Epithelial cell of prostate (primary cell): ENCODE measurements around the gene DDT.
"Not testable (repeated sequence)": the region's sequence is repeated elsewhere in the genome, so short reads cannot be mapped to it uniquely, and the experiment has no call there.

Source experiments
- DNase-seq: peaks from one replicate; pipeline ENCODE4 v3.0.0-alpha.2; 2011; ENCODE audit warnings: low read depth, low spot score
- H3K27ac ChIP-seq: fragments of 450-650 bp; 2 replicates; pipeline ENCODE4 v1.5.1; 2017; ENCODE audit warnings: mild to moderate bottlenecking

Gene DDT

DNA sequence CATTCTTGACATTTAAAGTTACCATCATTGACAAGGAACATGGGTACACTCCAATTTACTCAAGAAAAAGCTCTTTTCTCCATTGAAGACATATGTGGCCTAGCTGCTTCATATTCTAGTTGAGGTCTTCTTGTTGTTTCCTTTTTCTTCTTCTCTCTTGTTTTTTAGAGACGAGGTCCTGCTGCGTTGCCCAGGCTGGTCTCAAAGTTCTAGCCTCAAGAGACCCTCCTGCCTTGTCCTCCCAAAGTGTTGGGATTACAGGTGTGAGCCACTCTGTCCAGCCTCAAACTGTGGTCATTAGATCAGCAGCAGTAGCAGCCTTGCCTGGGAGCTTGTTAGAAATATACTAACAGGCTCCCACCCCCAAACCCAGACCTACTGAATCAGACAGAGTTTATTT, 18.8 kb upstream of the DDT start:
- not testable (repeated sequence) for H3K27ac ChIP-seq

GRCh38 chr22:23989583-23990244, 15.5 kb upstream of the DDT start:
- DNase-seq, H3K27ac ChIP-seq: not testable (repeated sequence)

More for the DNA sequence above, 18.8 kb upstream of the DDT start:
- not testable (repeated sequence) for DNase-seq

DNA sequence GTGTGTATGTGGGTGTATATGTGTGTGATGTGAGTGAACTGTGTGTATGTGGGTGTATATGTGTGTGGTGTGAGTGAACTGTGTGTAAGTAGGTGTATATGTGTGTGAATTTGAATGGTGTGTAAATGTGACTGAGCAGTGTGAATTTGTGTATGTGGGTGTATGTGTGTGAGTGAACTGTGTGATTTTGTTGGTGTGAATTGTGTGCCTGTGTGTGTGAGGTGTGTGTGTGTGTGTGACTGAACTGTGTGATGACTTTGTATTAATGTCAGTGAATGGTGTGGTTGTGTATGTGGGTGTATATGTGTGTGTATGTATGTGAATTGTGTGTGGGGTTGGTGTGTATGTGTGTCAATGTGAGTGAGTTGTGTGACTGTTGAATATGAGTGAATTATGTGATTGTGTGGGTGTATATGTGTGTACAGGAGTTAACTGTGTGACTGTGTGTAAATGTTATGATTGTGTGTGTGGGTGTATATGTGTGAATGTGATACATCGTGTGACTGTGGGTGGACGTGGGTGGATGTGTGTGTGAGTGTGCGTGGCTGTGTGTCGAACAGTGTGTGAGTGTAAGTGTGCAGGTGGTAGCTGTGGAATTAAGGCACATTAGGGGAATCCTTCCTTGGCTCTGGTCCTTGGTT, 12.4 kb upstream of the DDT start:
- not testable (repeated sequence) for H3K27ac ChIP-seq, DNase-seq

DNA sequence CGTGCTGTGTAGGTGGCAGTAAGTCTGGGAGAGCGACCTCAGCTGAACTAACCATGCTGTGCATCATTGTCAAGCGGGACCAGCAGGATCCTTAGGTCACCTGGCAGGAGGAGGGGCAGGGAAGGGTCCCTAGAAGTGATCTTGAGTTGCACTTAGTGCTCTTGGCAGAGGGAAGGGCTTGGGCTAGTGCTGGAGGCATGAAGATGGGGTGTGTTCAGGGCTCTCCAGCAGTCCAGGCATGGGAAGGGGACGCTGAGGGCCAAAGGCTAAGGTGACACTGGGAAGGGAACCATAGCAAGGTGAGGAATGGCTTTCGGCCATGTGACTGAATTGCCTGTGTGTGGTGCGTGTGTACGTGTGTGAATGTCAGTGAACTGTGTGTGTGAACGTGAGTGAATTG, 11.8 kb upstream of the DDT start:
- not testable (repeated sequence) for H3K27ac ChIP-seq

GRCh38 chr22:23984430-23984829, 10.2 kb upstream of the DDT start:
- H3K27ac ChIP-seq = no peak overlapping the region
- DNase-seq = no peak

More for the DNA sequence above, 11.8 kb upstream of the DDT start:
- not testable (repeated sequence) for DNase-seq

DNA sequence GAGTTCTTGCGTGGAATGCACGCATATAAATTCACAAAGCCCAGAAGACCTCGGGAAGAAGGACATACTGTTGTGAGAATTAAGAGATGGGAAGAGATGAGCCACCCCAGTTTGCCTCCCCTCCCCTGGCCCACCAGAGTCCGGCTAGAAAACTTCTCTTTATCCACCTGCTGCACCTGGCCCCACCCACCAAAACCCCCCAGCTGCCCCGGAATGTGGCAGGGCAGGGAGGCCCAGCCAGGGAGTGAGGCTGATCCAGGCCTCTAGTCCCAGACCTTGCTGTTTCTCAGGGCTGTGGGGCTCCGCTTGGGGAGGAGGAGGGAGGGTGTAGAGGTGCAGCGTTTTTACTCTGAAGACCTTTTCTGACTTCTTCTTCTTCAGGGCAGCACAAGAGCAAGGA, 6.3 kb upstream of the DDT start:
- not testable (repeated sequence) for H3K27ac ChIP-seq, DNase-seq

GRCh38 chr22:23979557-23980240, 5.5 kb upstream of the DDT start, which contains the start of gene GSTT2:
Gene GSTT2, plus strand, starts transcription at chr22:23980134.
- not testable (repeated sequence) for DNase-seq, H3K27ac ChIP-seq

DNA sequence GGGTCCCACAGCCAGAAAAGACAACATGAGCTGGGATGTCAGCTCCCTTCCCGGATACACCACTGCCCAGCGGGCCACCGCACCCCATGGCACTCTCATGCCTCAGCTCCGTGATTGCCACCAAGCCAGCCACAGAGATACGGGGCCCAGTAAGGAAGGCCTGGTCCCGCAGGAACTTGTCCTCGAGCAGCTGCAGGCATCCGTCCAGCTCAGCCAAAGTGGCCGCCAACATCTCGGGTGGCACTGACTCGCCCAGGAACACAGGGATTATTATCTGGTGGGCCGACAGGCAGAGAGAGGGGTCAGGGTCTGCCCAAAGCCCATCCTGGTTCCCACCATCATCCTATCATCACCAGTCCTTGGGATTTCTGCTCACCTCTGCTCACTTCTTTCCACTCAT, 3.1 kb upstream of the DDT start:
- not testable (repeated sequence) for H3K27ac ChIP-seq, DNase-seq

- not testable (repeated sequence) for DNase-seq, H3K27ac ChIP-seq
Measured at GRCh38 chr22:23974836-23975352, 653 bp upstream of the DDT start.

DNA sequence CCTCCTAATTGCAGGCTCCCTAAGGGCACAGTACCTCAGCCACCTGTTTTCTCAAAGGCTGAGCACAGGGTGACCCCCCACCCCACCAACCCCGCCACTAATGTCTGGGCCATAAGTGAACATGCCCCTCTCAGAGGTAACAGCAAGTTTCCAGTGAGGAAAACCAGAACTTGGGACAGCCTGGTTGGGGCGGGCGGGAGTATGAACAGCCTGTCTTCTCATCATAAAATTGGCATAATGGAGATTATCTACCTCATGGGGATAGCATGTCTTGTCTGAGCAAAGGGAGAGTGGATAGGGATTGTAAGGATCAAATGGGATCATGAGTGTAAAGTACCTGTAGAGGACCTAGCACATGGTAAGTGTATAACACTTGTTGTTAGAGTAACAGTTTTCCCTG, 2.3 kb downstream of the DDT start:
- not testable (repeated sequence) for DNase-seq, H3K27ac ChIP-seq

DNA sequence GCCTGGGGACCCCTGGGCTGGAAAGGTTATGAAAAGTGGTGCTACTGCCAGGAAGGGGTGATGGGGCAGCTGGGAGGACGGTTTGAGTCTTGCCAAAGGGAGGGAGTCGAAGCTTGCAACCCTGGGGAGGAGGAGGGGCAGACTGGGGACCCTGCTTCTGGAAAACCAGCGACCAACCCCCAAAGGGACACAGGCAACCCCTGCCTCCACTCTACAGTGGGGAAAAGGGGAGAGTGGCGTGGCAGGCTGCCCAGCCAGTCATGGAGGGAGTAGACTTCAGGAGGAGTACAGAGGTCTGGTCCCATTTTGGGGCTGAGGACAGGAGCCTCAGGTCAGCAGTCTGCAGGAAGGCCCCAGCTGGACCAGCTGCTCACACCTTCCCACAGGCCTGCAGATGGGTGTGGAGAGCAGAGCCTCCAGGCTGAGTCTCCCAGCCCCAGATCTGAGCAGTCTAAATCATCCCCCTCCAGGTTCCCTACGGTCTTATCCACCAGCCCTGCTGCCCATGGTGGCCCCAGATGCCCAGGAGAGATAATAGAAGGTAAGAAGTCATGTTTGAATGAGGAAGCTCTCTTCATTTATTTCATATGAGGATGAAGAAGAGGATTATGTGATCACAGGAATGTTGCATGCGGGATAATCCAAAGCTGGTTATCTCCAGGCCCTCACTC, 3.3 kb downstream of the DDT start:
- no peak overlapping the region for H3K27ac ChIP-seq
- no peak for DNase-seq

DNA sequence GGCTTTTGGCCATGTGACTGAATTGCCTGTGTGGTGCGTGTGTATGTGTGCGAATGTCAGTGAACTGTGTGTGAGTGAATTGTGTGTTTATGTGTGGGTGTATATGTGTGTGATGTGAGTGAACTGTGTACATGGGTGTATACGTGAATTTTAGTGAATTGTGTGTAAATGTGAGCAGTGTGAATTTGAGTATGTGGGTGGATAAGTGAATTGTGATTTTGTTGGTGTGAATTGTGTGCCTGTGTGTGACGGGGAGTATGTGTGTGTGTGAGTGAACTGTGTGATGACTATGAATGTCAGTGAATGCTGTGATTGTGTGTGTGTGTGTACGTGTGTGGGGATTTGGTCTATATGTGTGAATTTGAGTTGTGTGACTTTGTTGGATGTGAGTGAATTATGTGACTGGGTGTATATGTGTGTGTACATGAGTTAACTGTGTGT, 4.0 kb downstream of the DDT start:
- DNase-seq = no peak
- no peak overlapping the region for H3K27ac ChIP-seq

DNA sequence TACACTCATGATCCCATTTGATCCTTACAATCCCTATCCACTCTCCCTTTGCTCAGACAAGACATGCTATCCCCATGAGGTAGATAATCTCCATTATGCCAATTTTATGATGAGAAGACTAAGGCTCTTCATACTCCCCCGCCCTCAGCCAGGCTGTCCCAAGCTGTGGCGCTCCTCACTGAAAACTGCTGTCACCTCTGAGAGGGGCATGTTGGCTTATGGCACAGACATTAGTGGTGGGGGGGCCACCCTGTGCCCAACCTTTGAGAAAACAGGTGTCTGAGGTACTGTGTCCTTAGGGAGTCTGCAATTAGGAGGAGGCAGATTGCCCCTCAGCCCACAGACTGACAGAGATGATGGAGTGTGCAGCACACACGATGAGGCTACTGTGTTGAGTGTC, 5.2 kb downstream of the DDT start:
- DNase-seq = no peak
- no peak overlapping the region for H3K27ac ChIP-seq

DNA sequence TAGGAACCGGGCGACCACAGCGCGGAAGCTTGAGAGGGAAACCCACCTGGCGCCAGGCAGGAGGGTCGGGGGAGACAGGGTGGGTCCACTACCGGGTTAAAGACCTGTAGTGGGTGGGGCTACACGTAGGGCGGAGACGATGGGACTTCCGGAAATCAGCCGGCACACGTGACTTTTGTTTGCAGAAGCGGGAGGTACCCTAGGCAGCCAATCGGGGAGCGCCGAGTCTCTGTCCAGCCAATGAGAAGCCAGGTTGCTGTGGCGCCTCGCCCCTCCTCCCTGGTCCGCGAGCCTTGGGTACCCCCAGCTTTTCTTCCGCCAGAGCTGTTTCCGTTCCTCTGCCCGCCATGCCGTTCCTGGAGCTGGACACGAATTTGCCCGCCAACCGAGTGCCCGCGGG, 7.7 kb downstream of the DDT start, which contains the start of gene DDTL:
DDTL (plus strand) TSS at position 321 of the 400 bp plus-strand sequence; CDS start at position 348, 27 bp downstream.
- not testable (repeated sequence) for DNase-seq, H3K27ac ChIP-seq

GRCh38 chr22:23966094-23966493, 8.1 kb downstream of the DDT start:
- not testable (repeated sequence) for DNase-seq, H3K27ac ChIP-seq

DNA sequence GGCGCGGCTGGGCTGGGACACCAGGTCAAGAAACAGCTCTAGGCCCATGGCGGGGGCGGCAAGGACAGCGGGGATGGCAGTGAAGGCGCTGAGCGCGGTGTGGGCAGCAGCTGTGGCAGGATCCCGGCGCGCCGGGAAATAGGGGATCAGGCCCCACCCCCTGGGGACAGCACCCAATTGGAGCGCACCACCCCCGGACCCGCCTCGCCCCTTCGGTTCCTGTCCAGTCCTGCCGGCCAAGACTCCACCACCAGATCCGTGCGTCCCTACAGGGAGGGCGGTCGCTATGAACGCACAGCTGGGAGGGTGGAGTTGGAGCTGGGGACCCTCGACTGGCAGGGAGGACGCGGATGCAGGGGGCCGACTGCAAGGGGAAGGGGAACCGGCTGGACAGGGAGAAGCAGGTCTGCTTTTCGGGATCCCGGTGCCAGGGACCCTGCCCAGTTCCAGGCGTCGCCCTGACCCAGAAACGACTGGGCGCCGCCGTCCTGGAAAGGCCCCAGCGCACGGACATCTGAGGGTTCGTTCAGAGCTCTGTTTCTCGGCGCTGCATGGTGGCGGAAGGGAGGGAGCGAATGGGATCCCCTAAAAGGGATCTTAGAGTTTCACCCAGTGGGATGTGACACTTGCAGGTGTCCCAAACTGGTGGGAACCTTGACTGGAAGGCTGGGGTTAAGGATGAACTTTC, 13.0 kb downstream of the DDT start, which contains the start of gene GSTT2B:
GSTT2B (minus strand) TSS at position 112 of the 688 bp plus-strand sequence; CDS start at position 48, 64 bp downstream.
- not testable (repeated sequence) for H3K27ac ChIP-seq, DNase-seq

GRCh38 chr22:23956301-23956900, 17.8 kb downstream of the DDT start:
- not testable (repeated sequence) for H3K27ac ChIP-seq, DNase-seq

DNA sequence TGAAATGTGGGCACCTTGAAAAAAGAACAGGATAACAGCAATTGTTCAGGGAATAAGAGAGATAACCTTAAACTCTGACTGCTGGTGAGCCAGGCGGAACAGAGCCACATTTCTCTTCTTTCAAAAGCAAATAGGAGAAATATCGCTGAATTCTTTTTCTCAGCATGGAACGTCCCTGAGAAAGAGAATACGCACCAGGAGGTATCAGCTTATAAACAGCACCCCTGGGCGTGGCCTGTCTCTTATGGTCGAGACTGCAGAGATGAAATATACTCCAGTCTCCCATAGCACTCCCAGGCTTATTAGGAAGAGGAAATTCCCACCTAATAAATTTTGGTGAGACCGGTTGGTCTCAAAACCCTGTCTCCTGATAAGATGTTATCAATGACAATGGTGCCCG, 18.4 kb downstream of the DDT start:
- not testable (repeated sequence) for H3K27ac ChIP-seq, DNase-seq

- not testable (repeated sequence) for DNase-seq, H3K27ac ChIP-seq
Measured at GRCh38 chr22:23954991-23955305, 19.3 kb downstream of the DDT start.
